HUES6 (cell line): ENCODE results near the gene F7.
"Not testable (repeated sequence)": the region's sequence is repeated elsewhere in the genome, so short reads cannot be mapped to it uniquely, and the experiment has no call there.

Source experiments
- H3K27ac ChIP-seq: 2 replicates; pipeline ENCODE4 v1.7.0; 2013; ENCODE audit warnings: low read depth, mild to moderate bottlenecking, low read length, inconsistent platforms
- H3K27me3 ChIP-seq: 2 replicates; pipeline ENCODE4 v1.6.1; 2013; ENCODE audit warnings: low read length; ENCODE audit not compliant: control insufficient read depth, insufficient read depth
- H3K36me3 ChIP-seq: 2 replicates; pipeline ENCODE4 v1.6.1; 2013; ENCODE audit warnings: low read length; ENCODE audit not compliant: control insufficient read depth, insufficient read depth
- H3K4me1 ChIP-seq: 2 replicates; pipeline ENCODE4 v1.6.1; 2013; ENCODE audit warnings: low read length; ENCODE audit not compliant: control insufficient read depth, insufficient read depth
- H3K4me3 ChIP-seq: 2 replicates; pipeline ENCODE4 v1.5.1; 2013; ENCODE audit warnings: low read depth, low read length
- H3K9ac ChIP-seq: one replicate; pipeline ENCODE4 v1.6.1; 2013; ENCODE audit warnings: mild to moderate bottlenecking, low read length
- H3K9me3 ChIP-seq: 2 replicates; pipeline ENCODE4 v1.6.1; 2013; ENCODE audit warnings: low read depth, low read length; ENCODE audit not compliant: control insufficient read depth, insufficient read depth

Gene F7

GRCh38 chr13:113106711-113107351 lies 1.2 kb downstream of the F7 start:
- Histone ChIP-seq H3K36me3 (no peaks in the 10 kb centered on the region), H3K9ac (no peak overlapping the region), H3K27me3 (peaks cover 26% of the 10 kb centered on the region), H3K4me1 (peaks cover 9% of the 10 kb centered on the region), H3K27ac (no peak overlapping the region), H3K9me3 (no peaks in the 10 kb centered on the region), H3K4me3 (no peak overlapping the region)

- peaks cover 43% of the 10 kb centered on the region for H3K27me3 ChIP-seq
- H3K9ac ChIP-seq, H3K4me1 ChIP-seq, H3K36me3 ChIP-seq, H3K27ac ChIP-seq, H3K4me3 ChIP-seq, H3K9me3 ChIP-seq: not testable (repeated sequence)
Measured at GRCh38 chr13:113108521-113108920, 2.9 kb downstream of the F7 start.

- Histone ChIP-seq H3K4me1 (peaks cover 9% of the 10 kb centered on the region), H3K36me3 (no peaks in the 10 kb centered on the region), H3K27me3 (peaks cover 48% of the 10 kb centered on the region), H3K4me3 (peak overlapping the region; percentile 69), H3K9ac (peak overlapping the region; percentile 61), H3K9me3 (peaks cover under 1% of the 10 kb centered on the region; the same call in 1 of the 2 replicates), H3K27ac (no peak overlapping the region)
Measured at GRCh38 chr13:113109151-113110047, 3.8 kb downstream of the F7 start.

GRCh38 chr13:113110048-113110851 lies 4.7 kb downstream of the F7 start:
- peaks cover 57% of the 10 kb centered on the region for H3K27me3 ChIP-seq
- peaks cover 9% of the 10 kb centered on the region for H3K4me1 ChIP-seq
- H3K36me3 ChIP-seq = no peaks in the 10 kb centered on the region
- peaks cover 4% of the 10 kb centered on the region; the same call in 1 of the 2 replicates for H3K9me3 ChIP-seq
- H3K27ac ChIP-seq = no peak overlapping the region
- peak overlapping the region; percentile 61 for H3K9ac ChIP-seq
- peak overlapping the region; percentile 69 for H3K4me3 ChIP-seq

GRCh38 chr13:113110852-113111315 lies 5.3 kb downstream of the F7 start:
- H3K9ac ChIP-seq = peak overlapping the region; percentile 39
- peaks cover 60% of the 10 kb centered on the region for H3K27me3 ChIP-seq

GRCh38 chr13:113111821-113112220 lies 6.2 kb downstream of the F7 start:
- peaks cover 60% of the 10 kb centered on the region for H3K27me3 ChIP-seq
- not testable (repeated sequence) for H3K4me1 ChIP-seq, H3K4me3 ChIP-seq, H3K9ac ChIP-seq, H3K36me3 ChIP-seq, H3K9me3 ChIP-seq, H3K27ac ChIP-seq

More at GRCh38 chr13:113110852-113111315, 5.3 kb downstream of the F7 start:
- H3K9me3 ChIP-seq = peaks cover 4% of the 10 kb centered on the region; the same call in 1 of the 2 replicates
- H3K36me3 ChIP-seq = no peaks in the 10 kb centered on the region
- H3K27ac ChIP-seq = no peak overlapping the region
- peak overlapping the region; percentile 69 for H3K4me3 ChIP-seq
- 0 out of 2 replicates have a peak, but pooled peaks cover 4% of the 10 kb centered on the region for H3K4me1 ChIP-seq

DNA sequence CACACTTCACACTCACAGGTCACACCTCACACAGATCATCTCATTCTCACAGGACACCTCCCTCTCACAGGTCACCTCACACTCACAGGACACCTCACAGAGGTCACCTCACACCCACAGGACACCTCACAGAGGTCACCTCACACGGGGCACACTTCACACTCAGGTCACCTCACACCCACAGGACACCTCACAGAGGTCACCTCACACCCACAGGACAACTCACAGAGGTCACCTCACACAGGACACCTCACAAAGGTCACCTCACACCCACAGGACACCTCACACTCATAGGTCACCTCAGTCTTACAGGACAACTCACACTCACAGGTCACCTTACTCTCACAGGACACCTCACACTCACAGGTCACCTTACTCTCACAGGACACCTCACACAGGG lies 6.9 kb downstream of the F7 start:
- not testable (repeated sequence) for H3K27ac ChIP-seq, H3K4me1 ChIP-seq, H3K9ac ChIP-seq, H3K4me3 ChIP-seq, H3K36me3 ChIP-seq, H3K9me3 ChIP-seq
- peaks cover 60% of the 10 kb centered on the region for H3K27me3 ChIP-seq

DNA sequence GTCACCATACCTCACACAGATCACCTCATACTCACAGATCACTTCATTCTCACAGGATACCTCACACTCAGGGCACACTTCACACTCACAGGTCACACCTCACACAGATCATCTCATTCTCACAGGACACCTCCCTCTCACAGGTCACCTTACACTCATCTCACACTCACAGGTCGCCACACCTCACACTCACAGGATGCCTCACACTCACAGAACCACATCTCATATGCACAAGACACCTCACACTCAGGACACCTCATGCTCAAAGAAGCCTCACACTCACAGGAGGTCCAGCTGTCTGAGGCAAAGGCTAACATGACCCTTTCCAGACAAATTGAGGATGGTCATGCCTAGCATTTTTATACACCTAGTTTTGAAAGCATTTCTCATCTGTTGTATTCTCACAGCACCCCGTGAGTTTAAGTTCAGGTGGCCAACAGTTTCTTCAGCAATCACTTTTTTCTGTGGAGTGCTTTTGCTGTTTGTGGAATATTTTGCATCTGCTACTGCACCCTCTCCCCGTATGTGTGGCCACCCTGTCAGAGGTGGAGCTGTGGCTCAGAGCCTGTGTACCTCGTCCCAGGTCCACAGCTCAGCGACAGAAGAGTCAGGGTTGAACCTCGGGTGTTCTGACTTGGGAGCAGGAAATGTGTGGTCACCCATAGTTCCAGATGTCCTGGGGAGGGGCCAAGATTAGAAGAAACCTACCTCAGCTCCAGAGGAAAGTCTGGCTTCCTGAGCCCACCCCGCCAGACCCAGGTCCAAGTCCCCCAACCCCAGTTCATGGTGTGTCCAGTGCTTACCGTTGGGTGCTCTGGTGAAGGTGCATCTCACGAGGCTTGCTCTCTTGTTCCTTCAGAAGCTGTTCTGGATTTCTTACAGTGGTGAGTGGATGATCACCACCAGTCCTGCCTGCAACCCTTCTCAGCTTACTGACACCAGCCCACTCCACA lies 7.6 kb downstream of the F7 start:
- H3K27ac ChIP-seq = no peak overlapping the region
- peaks cover 4% of the 10 kb centered on the region; the same call in 1 of the 2 replicates for H3K4me1 ChIP-seq
- H3K9me3 ChIP-seq = peaks cover 4% of the 10 kb centered on the region; the same call in 1 of the 2 replicates
- H3K9ac ChIP-seq = no peak overlapping the region
- peaks cover 60% of the 10 kb centered on the region for H3K27me3 ChIP-seq
- no peak overlapping the region for H3K4me3 ChIP-seq
- no peaks in the 10 kb centered on the region for H3K36me3 ChIP-seq

DNA sequence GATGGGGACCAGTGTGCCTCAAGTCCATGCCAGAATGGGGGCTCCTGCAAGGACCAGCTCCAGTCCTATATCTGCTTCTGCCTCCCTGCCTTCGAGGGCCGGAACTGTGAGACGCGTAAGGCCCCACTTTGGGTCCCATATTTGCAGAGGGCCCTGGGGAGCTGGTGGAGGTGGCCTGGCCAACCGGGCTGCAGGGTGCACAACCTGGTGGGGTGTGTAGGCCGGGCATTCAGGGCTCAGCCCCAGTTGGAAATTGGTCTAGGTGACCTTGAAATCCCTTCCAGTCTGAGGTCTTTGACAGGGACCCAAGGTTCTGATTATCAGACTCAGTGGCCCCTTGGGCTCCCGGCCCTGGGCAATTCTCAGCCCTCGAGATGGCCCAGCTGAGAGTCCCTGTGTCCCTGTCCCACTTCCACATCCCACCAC lies 8.3 kb downstream of the F7 start:
- Histone ChIP-seq H3K27ac (no peak overlapping the region), H3K9me3 (peaks cover 4% of the 10 kb centered on the region; the same call in 1 of the 2 replicates), H3K27me3 (peaks cover 60% of the 10 kb centered on the region), H3K4me3 (no peak overlapping the region), H3K36me3 (no peaks in the 10 kb centered on the region), H3K4me1 (peaks cover 4% of the 10 kb centered on the region; the same call in 1 of the 2 replicates), H3K9ac (no peak overlapping the region)
